Hematopoietic multipotent progenitor cell treated with erythropoietin and hydrocortisone succinate and interleukin-3 and kit ligand, for 8 days (in vitro differentiated cells): ENCODE measurements around the gene POMZP3.
"Not testable (repeated sequence)": the region's sequence is repeated elsewhere in the genome, so short reads cannot be mapped to it uniquely, and the experiment has no call there.

Experiments used
- DNase-seq: peaks from one replicate; pipeline ENCODE4 v3.0.0-alpha.2; 2015

POMZP3 gene

DNA sequence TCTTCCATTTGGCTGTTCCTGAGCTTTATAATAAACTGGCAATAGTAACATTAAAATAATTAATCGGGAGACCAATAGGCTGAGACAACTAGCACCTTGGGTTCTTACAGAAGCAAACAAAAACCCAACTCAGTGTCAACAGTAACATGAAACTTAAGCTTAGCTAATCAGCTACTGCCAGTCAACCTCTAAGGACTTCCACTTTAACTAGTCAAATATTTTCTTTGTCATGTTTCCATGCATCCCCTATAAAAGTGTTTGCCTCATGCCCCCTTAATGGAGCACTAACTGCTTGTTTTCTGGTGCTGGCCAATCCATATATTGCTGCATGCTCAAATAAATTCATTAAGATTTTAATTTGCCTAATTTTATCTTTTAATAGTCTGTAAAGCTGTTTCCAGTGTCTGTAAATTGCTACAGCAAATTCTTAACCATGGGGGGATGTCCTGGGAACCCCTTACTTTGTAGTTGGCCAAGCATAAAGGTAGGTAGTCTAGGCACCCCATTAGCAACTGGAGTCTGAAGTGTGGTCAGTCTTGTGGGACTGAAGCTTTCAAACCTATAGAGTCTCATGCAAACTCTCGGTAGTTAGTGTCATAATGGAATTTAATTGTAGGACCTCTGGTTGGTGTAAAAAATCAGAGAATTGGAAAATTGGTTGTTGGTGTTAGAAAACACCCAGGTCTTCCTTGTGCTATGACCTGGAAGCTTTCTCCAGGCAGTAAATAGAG, 40.3 kb downstream of the POMZP3 start:
- not testable (repeated sequence) for DNase-seq

DNA sequence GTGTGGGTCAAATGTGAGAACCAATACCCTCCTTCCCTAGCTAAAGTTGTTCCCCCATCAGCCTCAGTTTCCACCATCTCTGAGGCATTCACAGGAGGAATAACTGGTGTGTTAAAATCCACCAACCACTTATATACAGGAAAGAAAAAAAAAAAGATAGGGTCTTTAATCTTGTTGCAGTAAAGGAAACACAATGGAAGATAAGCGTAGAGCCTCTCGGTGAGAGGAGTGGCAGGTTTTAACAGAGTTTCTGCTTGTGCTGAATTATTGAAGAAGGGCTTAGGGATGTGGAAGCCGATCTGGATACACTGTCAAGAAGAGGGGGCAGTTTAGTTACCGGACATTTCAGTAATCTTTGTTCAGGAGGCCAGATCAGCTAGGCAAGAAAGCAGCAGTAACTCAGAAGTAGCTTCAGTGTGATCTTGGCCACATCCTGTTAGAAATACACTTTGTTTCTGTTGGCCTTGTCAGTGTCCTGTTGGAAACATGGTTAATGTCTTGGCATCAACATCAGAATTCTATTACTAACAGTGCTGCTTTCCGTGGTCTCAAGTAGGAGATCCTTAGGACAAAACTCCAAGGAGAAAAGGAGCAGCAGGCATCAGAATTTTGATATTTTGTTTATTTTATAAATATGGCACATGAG, 43.3 kb downstream of the POMZP3 start:
- DNase-seq, result not testable (repeated sequence)

DNA sequence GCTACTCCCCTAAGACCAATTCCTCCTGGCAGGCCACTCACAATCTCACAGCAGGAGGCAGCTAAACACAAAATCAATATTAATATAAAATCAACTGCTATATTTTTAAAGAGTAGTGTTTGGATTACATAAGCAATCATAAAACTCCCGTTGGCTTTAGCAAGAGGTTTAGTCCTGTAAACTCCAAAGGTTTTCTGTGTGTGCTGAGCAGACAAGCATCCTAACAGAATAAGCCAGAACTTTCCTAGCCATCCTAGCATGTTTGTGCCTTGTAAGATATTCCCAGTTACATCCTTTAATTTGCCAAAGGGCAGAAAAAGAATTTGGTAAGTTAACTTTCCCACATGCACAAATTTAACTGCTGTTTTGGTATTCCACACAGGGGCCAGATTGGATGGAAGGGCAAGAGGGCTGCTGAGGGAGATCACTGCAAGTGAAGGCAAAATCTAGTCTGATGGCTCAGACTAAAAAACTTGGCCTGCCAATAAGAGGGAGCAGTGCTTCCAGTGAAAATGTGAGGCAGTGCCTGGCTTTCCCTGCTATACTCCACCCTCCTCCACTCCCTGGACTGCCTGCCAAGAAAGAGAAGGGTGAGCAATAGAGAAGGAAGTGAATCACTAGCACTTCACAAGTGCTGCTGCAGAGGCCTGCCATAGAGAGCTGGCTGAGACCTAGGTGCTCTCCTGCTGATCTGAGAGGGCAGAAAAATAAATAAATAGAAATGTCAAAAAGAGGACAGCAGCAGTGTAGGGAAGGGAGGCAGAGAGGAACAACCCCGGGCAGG, 44.0 kb downstream of the POMZP3 start:
- DNase-seq, result peak; percentile 25

DNA sequence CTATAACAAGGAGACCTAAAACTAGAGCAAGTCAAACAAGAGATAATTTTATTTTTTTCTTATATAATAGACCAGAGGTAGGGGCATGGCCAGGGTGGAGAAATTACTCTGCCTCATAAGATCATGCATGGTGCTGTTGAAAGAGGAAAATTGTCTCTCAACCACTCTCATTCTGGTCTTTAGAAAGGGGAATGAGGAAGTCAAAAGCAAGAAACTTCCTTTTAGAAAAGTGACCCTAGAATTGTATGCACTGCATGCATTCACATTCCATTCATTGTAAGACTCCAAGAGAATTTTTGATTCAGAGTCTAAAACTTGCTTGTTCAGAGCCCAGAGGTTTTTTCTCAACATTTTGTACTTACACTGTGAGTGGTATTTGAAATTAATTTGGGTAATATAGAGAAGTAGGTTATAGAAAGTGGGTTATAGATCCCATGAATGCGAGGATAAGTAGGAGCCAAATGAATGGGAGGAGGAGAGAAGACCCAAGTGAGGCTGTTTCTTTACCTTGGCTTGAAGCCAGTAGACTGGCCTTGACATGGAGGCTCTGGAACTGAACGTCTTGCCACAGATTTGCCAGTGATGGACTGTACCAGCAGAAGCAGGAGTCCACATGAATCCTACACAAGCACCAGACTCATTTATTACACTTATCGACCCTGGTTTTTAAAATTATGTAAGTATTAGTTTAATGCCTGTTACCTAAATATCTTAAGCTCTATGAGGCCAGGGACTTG, 51.0 kb downstream of the POMZP3 start:
- not testable (repeated sequence) for DNase-seq

DNA sequence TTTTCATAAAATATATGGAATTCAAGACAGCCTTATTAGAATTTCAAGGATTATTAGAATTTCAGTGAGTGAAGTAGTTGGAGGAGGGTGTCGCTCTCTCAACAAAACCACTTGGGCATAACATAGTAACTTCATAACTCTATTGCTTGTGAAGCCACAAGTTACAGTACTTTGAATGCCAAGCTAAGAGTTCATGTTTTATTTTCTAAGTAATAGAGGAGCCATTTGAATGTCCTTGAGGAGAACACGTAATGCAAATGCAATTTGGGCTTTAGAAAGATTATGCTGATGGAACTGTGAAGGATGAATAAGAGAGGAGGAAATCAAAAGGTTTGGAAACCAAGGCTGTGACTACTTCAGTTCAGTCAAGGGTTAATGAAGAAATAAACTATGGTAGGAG, 51.6 kb downstream of the POMZP3 start:
- not testable (repeated sequence) for DNase-seq

DNA sequence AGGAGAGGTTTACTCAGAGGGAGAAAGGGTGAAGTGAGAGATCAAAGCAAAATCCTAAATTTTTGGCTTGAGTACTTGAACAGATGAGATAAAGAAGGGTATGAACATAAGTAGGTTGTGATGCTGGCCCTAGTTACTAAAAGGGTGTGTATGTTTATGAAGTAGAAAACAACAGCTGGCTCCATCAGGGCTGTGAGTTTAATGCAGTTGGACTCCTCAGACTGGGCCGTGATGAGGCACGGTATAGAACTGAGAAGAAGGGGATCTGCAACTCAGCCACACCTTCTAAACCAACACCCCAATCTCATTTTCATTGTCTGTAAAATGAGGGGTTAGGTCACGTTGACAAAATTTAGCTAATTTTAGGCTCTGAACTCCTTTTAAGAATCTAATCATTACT, 54.8 kb downstream of the POMZP3 start:
- DNase-seq, result not testable (repeated sequence)

DNA sequence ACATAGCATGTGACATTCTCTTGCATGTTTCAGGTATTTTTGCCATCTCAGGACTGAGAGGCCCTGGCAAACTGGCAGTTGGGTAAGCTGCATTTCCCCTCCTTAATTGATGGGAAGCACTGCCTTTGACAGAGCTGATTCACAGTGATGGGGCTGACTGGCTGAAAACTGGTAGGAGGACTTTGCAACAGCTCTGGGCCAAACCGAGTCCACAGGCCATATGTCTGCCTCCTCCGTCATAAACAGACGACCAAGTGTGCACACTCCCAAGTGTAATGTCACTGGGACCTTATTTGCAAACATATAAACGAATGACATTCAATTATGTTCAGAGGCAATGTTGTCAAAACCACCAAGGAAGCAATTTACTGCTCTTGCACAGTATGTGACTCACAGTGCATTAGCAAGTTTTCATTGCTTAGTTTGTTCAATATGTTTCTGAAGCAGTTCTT, 56.7 kb downstream of the POMZP3 start:
- not testable (repeated sequence) for DNase-seq

DNA sequence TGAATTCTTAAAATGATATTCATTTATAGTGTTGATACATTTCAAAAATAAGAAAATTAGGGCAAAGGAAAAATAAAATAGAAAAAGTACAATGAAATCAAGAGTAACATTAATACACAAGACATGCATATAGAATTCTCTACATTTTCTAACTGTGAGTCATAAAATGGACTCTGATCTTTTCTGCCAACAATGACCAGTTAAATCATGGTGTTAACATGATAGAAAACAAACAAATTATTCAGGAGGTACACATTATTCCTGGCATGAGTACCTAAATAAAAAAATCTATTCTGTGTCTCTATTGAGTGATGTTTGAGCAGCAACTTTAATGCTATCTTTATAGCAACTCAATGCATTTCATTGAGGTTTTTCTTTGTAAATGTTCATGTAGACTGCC, 58.3 kb downstream of the POMZP3 start:
- DNase-seq, result not testable (repeated sequence)

DNA sequence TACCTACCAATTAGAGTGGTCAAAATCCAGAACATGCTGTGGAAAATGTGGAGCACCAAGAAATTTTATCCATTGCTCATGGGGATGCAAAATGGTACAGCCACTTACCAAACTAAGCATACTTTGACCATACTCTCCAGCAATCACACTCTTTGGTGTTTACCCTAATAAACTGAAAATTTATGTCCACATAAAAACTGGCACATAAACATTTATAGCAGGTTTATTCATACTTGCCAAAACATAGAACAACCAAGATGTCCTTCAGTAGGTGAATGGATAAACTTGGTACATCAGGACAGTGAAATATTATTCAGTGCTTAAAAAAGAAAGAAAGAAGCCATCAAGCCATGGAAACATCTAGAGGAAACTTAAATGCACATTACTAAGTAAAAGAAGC, 59.3 kb downstream of the POMZP3 start:
- not testable (repeated sequence) for DNase-seq

DNA sequence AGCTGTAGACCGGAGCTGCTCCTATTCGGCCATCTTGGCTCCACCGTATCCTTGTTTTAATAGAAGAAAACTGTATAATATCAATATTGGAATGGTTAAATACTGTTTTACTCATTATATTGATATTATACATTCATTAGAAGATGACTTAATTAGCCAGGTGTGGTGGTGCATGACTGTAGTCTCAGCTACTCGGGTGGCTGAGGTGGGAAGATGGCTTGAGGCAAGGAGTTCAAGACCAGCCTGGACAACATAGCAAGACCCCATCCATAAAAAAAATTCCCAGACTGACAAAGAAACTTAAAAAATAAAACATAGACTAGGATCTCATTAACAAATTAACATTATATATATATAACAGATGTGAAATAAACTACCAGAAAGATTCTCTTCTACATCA, 59.8 kb downstream of the POMZP3 start:
- DNase-seq, result not testable (repeated sequence)

DNA sequence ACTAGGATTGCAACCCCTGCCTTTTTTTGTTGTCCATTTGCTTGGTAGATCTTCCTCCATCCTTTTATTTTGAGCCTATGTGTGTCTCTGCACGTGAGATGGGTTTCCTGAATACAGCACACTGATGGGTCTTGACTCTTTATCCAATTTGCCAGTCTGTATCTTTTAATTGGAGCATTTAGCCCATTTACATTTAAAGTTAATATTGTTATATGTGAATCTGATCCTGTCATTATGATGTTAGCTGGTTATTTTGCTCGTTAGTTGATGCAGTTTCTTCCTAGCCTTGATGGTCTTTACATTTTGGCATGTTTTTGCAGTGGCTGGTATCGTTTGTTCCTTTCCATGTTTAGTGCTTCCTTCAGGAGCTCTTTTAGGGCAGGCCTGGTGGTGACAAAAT, 62.1 kb downstream of the POMZP3 start:
- not testable (repeated sequence) for DNase-seq

DNA sequence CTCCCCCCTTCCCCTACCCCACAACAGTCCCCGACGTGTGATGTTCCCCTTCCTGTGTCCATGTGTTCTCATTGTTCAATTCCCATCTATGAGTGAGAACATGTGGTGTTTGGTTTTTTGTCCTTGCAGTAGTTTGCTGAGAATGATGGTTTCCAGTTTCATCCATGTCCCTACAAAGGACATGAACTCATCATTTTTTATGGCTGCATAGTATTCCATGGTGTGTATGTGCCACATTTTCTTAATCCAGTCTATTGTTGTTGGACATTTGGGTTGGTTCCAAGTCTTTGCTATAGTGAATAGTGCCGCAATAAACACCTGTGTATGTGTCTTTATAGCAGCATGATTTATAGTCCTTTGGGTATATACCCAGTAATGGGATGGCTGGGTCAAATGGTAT, 65.7 kb downstream of the POMZP3 start:
- DNase-seq, result not testable (repeated sequence)

DNA sequence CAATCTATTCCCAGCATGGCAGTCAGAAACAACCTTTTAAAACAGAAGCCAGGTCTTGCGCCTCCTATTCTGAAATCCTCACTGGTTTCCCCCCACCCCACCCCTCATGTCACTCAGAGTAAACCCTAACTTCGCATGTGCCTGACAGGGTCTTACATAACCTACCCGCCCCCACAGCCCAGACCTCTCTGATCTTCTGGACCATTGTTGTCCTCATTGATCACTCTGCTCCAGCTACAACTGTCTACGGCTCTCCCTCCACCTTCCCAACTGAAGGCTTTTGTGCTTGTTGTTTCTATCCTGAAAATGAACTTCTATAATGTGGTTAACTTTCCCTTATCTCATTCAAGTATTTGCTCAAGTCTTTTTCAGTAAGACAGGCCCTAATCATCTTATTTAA, 66.9 kb downstream of the POMZP3 start:
- not testable (repeated sequence) for DNase-seq
